Hematopoietic multipotent progenitor cell treated with erythropoietin and hydrocortisone succinate and interleukin-3 and kit ligand, for 6 days (in vitro differentiated cells): ENCODE measurements around the gene FOXJ2.
"Not testable (repeated sequence)": the region's sequence is repeated elsewhere in the genome, so short reads cannot be mapped to it uniquely, and the experiment has no call there.

Source experiments
- DNase-seq: peaks from one replicate; pipeline ENCODE4 v3.0.0-alpha.2; 2015

FOXJ2 gene

DNA sequence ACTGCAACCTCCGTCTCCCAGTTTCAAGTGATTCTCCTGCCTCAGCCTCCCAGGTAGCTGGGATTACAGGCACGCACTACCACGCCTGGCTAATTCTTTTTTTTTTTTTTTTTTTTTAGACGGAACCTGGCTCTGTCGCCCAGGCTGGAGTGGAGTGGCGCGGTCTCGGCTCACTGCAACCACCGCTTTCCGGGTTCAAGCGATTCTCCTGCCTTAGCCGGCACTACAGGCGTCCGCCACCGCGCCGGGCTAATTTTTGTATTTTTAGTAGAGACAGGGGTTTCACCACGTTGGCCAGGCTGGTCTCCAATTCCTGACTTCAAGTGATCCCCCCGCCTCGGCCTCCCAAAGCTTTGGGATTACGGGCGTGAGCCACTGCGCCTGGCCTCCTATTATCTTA, 1.5 kb upstream of the FOXJ2 start:
- DNase-seq: not testable (repeated sequence)

DNA sequence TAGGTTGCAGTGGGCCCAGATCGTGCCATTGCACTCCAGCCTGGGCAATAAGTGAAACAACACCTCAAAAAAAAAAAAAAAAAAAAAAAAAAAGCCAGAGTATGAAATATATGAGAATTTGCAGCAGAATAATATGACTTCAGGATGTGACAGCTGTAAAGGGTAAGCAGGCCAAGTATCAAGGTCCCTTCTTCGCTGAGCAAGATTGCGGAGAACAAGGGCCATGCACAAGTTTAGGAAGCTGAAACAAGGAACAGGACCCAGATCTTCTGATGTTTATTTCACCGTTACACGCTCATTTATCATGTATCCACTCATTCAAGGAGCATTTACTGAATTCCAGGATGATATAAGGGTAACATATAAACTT, 659 bp upstream of the FOXJ2 start:
- DNase-seq: peak; percentile 9

DNA sequence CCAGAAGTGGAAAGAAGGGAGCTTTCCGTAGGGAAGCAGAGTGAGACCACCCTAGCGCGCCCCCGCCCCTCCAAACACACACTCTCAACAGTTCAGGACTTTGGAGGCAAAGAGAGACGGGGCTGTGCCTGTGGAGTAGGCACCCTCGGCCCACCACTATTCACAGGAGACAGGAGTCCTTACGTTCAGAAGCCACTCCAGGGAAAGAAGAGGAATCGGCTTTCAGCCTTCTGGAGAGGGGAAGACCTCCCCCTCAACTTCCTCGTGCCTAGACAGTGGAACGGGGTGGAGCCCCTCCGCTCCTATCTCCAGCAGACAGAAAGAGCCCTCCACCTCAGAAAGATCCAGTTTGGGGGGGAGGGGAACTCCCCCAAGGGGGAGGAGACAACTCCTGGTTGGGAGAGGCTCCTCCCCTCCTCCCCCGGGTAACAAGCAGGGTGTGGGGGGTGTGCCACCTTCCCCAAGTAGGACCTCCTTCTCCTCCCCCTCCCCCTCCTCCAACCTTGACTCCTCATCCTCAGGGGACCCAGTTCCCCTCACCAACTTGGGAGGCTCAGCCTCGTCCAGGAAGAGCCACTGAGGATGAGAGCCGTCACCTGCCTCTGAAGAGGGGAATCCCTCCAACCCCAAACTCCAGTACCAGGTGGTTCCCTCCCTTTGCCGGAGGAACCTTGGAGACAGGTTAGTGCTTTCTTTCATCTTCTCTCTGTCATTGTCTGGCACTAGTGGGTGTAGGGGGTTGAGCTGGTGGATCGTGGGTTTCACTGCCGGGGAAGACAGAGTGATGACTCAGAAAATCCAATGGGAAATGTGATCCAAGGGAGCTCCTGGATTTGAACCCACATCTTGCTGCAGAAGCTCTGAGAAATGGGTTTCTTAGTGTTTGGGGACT, 883 bp downstream of the FOXJ2 start:
- peak; percentile 92 for DNase-seq

DNA sequence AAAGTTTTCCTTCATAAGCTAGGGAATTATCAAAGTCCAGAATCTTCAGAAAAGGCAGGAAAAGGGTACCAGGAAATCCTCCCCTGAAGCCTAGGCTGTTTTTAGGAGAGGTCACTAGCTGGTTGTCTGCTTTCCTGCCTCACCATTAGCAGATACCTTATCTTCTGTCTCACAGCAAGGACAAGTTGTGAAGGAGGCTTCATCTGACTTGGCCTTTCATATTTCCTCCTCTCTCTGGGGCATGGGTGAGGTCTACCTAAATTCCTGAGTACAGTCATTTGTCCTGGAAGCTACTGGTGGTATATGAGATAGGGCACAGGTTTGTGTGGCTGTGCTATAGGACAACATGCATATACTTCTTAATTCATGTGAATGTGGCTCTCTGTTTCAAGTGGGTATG, 2.3 kb downstream of the FOXJ2 start:
- peak; percentile 81 for DNase-seq

- DNase-seq: no peak
These were observed 3.0 kb downstream of the FOXJ2 start for GRCh38 chr12:8035440-8036010.

DNA sequence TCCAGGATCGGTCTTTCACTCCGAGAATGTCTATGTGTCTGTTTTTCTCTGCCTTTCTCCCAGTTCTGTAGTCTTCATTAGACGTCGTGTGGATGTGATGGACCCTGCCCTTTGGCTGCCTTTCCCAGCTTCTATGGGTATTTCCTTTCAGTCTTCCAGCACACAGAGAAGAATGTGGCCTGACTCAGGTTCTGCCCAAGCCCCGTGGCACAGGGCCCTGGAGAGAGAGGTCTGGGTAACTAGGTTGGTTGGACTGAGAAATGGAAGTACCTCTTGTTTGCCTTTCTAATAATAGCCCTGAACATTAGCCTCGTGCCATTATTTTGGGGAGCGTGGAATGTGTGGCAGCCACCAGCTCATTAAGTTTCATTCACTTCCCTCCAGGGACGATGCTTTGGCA, 3.8 kb downstream of the FOXJ2 start:
- no peak for DNase-seq

DNA sequence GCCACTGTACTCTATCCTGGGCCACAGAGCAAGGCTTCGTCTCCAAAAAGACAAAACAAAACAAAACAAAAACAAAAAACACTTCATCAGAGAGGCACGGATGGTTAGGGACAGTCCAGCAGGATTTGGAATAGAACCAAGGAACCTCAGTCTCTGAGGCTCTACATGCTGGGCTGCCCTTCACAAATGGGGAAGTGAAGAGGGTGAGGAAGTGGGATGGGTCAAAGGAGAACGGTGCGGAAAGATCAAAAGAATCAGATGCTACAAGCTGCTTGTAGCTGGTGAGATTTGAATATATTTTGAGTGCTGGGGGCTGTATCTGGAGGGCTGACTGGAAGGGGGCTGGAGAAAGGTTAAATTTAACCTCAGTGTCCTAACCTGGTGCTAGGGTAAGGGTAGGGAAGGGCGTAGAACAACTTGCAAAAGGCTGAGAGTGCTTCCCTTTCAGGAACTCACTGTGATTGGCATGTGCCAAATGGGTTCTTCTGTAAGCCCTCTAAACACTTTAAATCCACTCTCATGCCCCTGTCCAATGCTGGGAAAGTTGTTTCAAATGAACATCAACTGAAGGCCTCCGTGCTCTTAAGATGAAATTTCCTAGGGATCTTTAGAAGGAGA, 4.6 kb downstream of the FOXJ2 start:
- peak; percentile 61 for DNase-seq

DNA sequence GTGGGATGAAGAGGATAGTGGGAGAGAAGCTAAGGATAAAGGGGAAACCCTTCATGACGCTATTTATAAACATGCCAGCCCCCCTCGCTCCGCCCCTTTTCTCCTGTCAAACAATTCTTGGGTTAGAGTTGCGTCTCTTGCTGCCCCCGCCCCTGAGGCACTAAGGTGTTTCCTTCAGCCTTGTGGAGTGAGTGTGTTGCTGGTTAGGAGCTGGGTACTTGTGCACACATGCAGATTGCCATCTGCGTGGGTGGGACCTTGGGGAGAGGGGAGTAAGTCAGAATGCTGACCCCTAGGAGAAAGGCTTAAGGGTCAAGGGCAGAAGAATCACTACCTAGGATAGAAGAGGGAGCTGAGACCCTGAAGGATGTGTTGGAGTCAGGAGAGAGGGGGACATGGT, 5.4 kb downstream of the FOXJ2 start:
- DNase-seq: no peak

DNA sequence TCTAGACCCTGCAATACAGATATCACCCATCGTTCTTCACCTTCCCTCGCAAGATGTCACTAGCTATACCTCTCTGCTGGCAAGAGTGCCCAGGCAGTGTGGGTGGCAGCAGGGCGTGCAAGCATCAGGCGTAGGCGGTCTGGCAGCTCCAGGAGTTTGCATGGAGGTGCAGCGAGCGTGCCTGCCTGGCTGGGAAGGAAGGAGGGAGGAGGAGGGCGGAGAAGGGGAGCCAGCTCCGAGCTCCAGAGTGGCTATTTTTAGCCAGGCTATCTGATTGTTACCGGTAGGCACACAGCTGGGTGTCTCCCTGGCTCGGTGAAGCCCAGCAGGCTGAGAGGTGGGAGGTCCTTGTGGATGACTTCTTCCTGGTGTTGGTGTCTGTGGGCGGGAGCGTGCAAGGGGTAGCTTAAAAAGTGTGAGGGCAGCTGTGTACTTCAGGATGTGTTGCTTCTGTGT, 6.2 kb downstream of the FOXJ2 start:
- DNase-seq: peak; percentile 84

DNA sequence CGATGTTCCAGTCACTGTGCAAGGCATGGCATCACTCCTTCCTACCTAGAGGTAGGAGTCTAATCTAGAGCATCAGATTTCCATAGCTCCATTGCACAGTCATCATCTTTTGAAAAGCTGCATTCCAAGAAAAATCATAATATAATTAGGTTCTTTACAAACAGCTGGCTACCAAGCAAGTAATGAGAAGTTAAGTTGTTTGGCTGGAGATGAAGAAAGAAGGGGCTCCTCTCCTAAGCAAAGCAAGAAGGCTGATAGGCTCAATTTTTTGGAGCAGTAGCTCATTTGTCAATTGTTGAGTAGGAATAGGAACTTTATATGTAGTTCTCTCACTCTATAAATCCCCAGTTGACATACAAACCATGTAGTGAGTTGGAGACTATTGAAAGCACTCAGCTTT, 8.3 kb downstream of the FOXJ2 start:
- no peak for DNase-seq

GRCh38 chr12:8045952-8046944, 13.7 kb downstream of the FOXJ2 start:
- peak; percentile 90 for DNase-seq

- DNase-seq: no peak
These were observed 15.3 kb downstream of the FOXJ2 start for GRCh38 chr12:8047842-8048241.

DNA sequence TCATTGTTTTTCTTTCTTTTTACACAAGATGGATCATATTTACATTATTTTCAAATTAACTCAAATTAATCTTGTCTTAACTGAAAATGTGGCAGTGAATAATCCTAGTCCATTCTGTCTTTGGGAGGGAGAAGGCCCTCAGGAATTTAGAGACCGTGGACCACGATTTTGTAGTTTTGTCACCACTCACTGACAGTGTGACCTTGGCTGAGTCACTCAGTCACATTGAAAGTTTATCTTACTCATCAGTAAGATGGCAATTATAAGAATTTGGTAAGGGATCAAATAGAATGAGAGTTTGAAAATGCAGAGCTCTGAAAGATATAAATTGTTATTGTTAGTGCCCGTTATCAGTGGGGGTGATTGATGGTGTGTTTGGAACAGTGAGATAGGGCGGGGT, 16.4 kb downstream of the FOXJ2 start:
- DNase-seq: no peak

DNA sequence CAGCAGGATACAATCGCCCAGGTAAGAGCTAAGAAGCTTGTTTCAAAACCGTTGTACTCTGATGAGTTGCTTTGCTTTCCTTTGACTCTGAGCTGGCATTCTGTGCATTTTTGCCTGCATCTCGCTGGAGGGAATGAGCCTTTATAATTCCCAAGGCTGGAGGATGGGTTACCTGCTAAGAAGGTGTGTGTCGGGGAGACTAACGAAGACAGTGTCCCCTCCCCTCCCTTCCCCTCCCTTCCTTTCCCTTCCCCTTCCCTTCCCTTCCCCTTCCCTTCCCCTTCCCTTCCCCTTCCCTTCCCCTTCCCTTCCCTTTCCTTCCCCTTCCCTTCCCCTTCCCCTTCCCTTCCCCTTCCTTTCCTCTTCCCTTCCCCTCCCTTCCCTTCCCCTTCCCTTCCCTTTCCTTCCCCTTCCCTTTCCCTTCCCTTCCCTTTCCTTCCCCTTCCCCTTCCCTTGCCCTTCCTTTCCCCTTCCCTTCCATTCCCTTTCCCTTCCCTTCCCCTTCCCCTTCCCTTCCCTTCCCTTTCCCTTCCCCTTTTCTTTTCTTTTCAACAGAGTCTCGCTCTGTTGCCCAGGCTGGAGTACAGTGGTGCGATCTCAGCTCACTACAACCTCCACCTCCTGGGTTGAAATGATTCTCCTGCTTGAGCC, 18.2 kb downstream of the FOXJ2 start:
- no peak for DNase-seq

DNA sequence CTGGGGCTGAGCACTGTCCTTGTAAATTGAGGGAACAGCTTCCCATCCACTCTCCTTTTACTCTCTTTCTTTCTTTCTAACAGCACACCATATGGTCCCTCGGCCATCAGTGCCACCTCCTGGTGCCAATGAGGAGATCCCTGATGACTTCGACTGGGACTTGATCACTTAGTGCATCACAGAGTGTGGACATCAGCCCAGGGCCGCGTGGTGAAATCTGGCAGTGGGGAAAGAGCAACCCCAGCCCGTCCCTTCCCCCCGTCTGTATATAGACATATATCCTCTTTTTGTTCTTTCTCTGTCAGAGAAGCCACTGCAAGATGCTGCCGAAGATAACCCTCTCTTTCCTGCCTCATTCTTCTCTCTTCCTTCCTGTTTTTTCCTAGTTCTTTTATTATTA, 20.2 kb downstream of the FOXJ2 start:
- DNase-seq: peak; percentile 75

DNA sequence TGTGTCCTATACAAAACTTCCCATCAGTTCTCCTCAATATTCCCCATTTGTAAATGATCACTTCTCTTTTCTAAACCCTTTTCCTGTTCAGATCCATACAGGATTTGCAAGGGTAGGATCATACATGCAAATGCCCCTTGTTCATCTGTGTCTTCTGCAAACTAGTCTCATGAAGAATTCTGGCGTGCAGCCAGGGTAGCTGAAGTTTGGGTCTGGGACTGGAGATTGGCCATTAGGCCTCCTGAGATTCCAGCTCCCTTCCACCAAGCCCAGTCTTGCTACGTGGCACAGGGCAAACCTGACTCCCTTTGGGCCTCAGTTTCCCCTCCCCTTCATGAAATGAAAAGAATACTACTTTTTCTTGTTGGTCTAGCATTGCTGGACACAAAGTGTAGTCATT, 22.3 kb downstream of the FOXJ2 start:
- peak; percentile 33 for DNase-seq

GRCh38 chr12:8057306-8057705, 24.8 kb downstream of the FOXJ2 start:
- DNase-seq: no peak

DNA sequence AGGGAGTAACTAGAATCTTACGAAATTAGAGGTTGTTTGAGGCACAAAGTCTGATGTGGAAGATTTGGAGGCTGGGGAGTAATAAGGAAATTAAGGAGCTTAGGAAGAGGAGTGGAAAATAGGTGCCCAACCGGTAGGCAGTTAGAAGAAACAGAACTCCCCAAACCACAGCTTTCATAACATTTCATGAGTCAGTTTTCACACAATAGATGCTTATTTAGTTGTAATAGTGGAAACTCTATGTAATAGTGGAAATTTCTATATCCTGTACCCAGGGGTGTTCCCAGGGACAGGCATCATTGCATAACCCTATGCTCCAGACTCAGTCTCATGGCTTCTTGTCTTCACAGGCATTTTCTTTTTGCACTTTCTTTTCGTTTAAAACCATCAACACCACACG, 25.3 kb downstream of the FOXJ2 start:
- DNase-seq: no peak

DNA sequence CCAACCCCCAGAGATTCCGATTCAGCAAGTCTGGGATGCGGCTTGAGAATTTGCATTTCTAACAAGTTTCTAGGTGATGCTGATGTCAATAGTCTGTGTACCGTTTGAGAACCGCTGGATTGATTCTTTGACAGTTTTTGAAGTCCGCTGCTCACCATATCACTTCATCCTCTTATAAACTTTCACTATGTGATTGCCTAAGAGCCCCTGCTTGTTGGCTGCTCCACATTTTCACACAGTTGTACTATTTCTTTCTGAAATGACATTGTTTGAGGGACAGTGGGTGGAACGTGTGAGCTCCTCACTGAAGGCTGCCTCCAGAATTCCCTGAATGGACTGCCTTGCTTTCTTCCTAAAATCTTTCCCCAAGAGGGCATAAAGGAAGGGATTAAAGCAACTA, 26.0 kb downstream of the FOXJ2 start:
- DNase-seq: no peak

GRCh38 chr12:8064131-8064530, 31.6 kb downstream of the FOXJ2 start:
- DNase-seq: peak; percentile 39

DNA sequence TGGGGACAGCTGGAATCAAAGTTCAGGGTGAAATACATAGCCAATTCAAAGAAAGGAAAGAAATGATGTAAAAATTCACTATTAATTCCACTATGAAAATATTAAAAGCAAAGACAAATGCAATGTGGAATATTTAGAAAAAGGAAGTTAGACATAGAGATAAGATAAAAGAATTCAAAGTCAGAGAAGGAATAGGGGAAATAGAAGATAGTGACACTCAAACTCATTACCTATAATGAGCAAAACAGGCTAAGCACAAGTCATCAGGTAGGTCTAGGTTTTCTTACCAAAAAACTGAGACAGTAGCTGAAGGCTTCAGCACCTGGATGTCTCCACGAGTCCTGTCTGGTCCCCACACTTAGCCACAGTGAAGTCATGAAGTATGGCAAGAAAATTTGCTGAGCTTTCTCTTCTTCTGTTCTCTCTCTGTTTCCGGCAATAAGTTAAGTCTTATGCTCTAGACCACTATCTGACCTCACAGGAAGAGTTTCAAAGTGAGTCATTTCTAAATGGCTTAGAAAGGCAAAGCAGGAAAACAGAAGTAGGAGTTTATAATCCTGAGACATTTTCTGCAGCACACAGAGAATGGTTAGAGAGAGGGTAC, 33.6 kb downstream of the FOXJ2 start, which contains the start of gene C3AR1:
Gene C3AR1, minus strand, starts transcription at position 369 of the 604 bp plus-strand sequence. CDS start 6,174 bp downstream, outside the sequence.
- DNase-seq: peak; percentile 78

DNA sequence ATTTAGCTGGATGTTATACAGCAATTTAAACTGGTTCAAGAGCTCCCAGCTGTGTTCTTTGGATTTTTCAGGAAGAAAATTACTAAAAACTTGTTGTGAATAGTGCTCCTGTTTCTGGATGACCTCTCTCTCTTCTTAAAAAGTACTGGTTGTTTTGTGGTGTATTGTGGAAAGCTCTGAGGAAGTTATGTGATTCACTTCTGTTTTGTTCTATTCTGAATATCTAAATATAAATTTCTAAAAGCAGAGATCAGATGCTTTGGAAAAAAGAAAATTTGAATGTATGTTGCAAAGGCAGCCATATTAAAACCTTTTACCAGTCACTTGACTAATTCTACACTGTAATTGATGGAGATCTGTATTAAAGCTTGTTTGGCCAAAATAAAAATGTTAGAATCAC, 37.1 kb downstream of the FOXJ2 start:
- no peak for DNase-seq
